B cell (primary cell): Measurements from ENCODE around the gene MAN2B1. TPM values are rescaled to one million over a fixed set of nuclear protein-coding genes. Genes with fewer than 3 reads are reported as not detected.

ENCODE experiments used
- ATAC-seq: fragments of 200-7000 bp; cut with Tn5 transposase; one replicate; pipeline ENCODE4 v1.10.0; 2021; ENCODE audit warnings: low read depth, mild to moderate bottlenecking, moderate number of reproducible peaks, moderate library complexity
- CTCF ChIA-PET: fragments of 350-600 bp; sonication (Branson Sonifier 250); formaldehyde crosslinking; loops from one replicate; lab custom pipeline; 2021; ENCODE audit warnings: antibody characterized with exemption, inconsistent platforms; lab: Charles Lee
- POLR2A ChIA-PET: fragments of 350-600 bp; sonication (Branson Sonifier 250); formaldehyde crosslinking; loops from one replicate; lab custom pipeline; 2021; ENCODE audit warnings: antibody characterized with exemption; lab: Charles Lee
- DNase-seq: peaks from one replicate; pipeline ENCODE4 v3.0.0; 2013
- H2AFZ ChIP-seq: 2 replicates; pipeline ENCODE4 v1.6.1; 2012; ENCODE audit warnings: mild to moderate bottlenecking, low read depth, low read length; ENCODE audit not compliant: insufficient read depth, poor library complexity, severe bottlenecking
- H3K27ac ChIP-seq, 2 donors: 1 replicate in 1 of 2; 2 replicates in 1 of 2; pipeline ENCODE4 v1.5.1; 2012 to 2013; ENCODE audit warnings: low read length in 2 of 2, mild to moderate bottlenecking in 2 of 2, moderate library complexity in 1 of 2
- H3K27me3 ChIP-seq, 4 experiments: fragments of 200-600 bp in 1 of 4; sonication (generic) in 1 of 4; replicated peaks in 1 of 4; 1 replicate in 2 of 4; 2 replicates in 2 of 4; pipeline versions ENCODE4 v1.6.1 to v1.7.0; 2013 to 2016; ENCODE audit warnings: low read length in 3 of 4, mild to moderate bottlenecking in 2 of 4, mixed read lengths in 1 of 4, moderate library complexity in 1 of 4; ENCODE audit not compliant: insufficient read depth in 4 of 4, control insufficient read depth in 3 of 4; ENCODE audit errors: control extremely low read depth in 1 of 4
- H3K36me3 ChIP-seq, 2 experiments: replicated peaks in 1 of 2; 1 replicate in 1 of 2; 2 replicates in 1 of 2; pipeline versions ENCODE4 v1.6.1 to v1.7.1; 2013; ENCODE audit warnings: low read length in 1 of 2; ENCODE audit not compliant: insufficient read depth in 2 of 2, control insufficient read depth in 1 of 2; ENCODE audit errors: control extremely low read depth in 1 of 2, extremely low read depth in 1 of 2
- H3K4me1 ChIP-seq, 2 donors: fragments of 200-600 bp in 1 of 2; sonication (generic) in 1 of 2; 1 replicate in 1 of 2; 2 replicates in 1 of 2; pipeline versions ENCODE4 v1.5.1 to v1.6.1; 2013 to 2017; ENCODE audit warnings: low read length in 2 of 2; ENCODE audit not compliant: control insufficient read depth in 2 of 2, insufficient read depth in 2 of 2
- H3K4me2 ChIP-seq: replicated peaks from 2 replicates; pipeline ENCODE3; 2012; ENCODE audit warnings: mild to moderate bottlenecking, low read depth, low read length; ENCODE audit not compliant: poor library complexity, severe bottlenecking
- H3K4me3 ChIP-seq, 5 experiments: fragments of 200-600 bp in 1 of 5; sonication (generic) in 1 of 5; 1 replicate in 3 of 5; 2 replicates in 2 of 5; pipeline versions ENCODE4 v1.5.1 to v1.7.0; 2011 to 2016; ENCODE audit warnings: low read length in 4 of 5, mild to moderate bottlenecking in 4 of 5, low read depth in 2 of 5, control low read depth in 1 of 5, moderate library complexity in 1 of 5; ENCODE audit not compliant: insufficient read depth in 1 of 5; ENCODE audit errors: control extremely low read depth in 1 of 5, extremely low read depth in 1 of 5
- H3K79me2 ChIP-seq: fragments of 200-600 bp; sonication (generic); one replicate; pipeline ENCODE4 v1.6.0; 2016; ENCODE audit warnings: low read length; ENCODE audit not compliant: control insufficient read depth, insufficient read depth
- H3K9ac ChIP-seq: fragments of 200-600 bp; sonication (generic); 2 replicates; pipeline ENCODE4 v1.6.1; 2017; ENCODE audit warnings: mild to moderate bottlenecking, low read length, moderate library complexity
- H3K9me3 ChIP-seq, 3 donors: one replicate each; pipeline versions ENCODE4 v1.6.1 to v1.7.1; 2013; ENCODE audit warnings: low read length in 2 of 3; ENCODE audit not compliant: control insufficient read depth in 2 of 3, insufficient read depth in 1 of 3; ENCODE audit errors: control extremely low read depth in 1 of 3
- H4K20me1 ChIP-seq: 2 replicates; pipeline ENCODE4 v1.6.0; 2012; ENCODE audit warnings: mild to moderate bottlenecking, low read length; ENCODE audit not compliant: insufficient read depth, control insufficient read depth, poor library complexity, severe bottlenecking
- H3K27ac Mint-ChIP-seq: one replicate; pipeline ENCODE4 v1.8.0; 2021; ENCODE audit warnings: mixed read lengths
- H3K27me3 Mint-ChIP-seq: one replicate; pipeline ENCODE4 v1.8.0; 2021; ENCODE audit warnings: mixed read lengths
- H3K4me1 Mint-ChIP-seq: one replicate; pipeline ENCODE4 v1.8.0; 2021; ENCODE audit warnings: mixed read lengths
- H3K4me3 Mint-ChIP-seq: one replicate; pipeline ENCODE4 v1.8.0; 2021; ENCODE audit warnings: mixed read lengths
- H3K9me3 Mint-ChIP-seq: one replicate; pipeline ENCODE4 v1.8.0; 2022; ENCODE audit warnings: mixed read lengths; ENCODE audit not compliant: insufficient read depth
- EZH2 ChIP-seq: IDR thresholded peaks from 2 replicates; pipeline ENCODE4 v1.6.1; 2012; ENCODE audit warnings: borderline replicate concordance, low read depth, mild to moderate bottlenecking, moderate library complexity, low read length; ENCODE audit not compliant: insufficient read depth, poor library complexity, severe bottlenecking
- WGBS: methylation state at CpG from one replicate; pipeline ENCODE4 v1.1.5; 2013; ENCODE audit warnings: missing lambda C conversion rate; ENCODE audit not compliant: insufficient coverage; 5-methylcytosine and 5-hydroxymethylcytosine counted together
- intact Hi-C: fragments of 100-400 bp; cut with micrococcal nuclease; formaldehyde crosslinking; loops from one replicate; pipeline ENCODE4 v1.10.0; 2022
- polyA minus RNA-seq: library from RNA; depleted of rRNA, polyadenylated mRNA; stranded (reverse); fragments of >200 nt; gene quantifications from 2 replicates; pipeline ENCODE4 v1.2.3, GENCODE V29; 2012
- polyA plus RNA-seq: library from polyadenylated mRNA; depleted of rRNA; stranded (reverse); fragments of >200 nt; gene quantifications from 2 replicates; pipeline ENCODE4 v1.2.3, GENCODE V29; 2012
- total RNA-seq, 2 donors: library from RNA; stranded (reverse); fragments of 120-200 nt in 1 of 2; gene quantifications; 1 replicate in 1 of 2; 2 replicates in 1 of 2; pipeline versions ENCODE4 v1.2.3 to v1.2.4, GENCODE V29; 2013 to 2022
- TF ChIP-seq, protein P1 (sequence below): fragments of 200-600 bp; IDR thresholded peaks from one replicate; pipeline ENCODE4 v1.8.0; 2022; ENCODE audit warnings: antibody characterized with exemption, mild to moderate bottlenecking

MAN2B1 gene
- total RNA-seq (252 and 256 TPM in 2 replicates), polyA plus RNA-seq (183 and 188 TPM in 2 replicates), polyA minus RNA-seq (206 and 218 TPM in 2 replicates)
- total RNA-seq (2013) = 68.0 TPM

DNA sequence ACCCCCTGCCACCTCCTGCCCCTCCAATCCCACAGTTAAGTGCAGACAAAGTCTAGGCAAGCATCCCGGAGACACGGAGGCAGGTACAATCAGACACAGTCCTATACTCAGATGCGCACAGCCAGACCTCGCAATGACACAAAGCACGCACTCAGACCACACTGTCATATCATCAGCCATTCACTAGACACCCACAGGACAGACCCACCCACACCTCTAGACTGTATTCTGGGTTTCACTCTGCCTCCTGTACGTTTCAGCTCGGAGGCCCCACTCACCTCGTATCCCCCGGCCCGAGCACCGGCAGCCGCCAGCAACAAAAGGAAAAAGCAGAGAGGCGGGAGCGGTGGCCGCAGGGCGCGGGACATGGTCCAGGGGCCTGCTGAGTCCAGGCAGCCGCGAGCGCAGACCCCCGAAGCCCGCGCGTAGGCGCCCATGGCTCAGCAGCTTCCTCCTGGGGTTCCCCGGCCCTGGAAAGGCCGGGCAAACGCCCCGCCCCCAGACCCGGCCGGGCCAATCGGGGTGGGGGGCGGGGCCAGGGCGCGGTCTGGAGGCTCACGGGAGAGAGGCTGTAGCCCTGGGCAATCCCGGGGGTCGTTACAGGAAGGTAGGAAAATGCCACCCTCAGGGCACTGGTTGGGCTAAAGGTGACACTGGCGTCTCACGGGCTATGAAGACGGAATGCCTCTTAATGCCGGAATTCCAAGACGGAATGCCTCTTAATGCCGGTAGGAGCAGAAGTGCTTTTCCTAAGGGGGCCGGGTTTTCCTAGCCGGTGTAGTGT is at the start of gene MAN2B1, which contains the start of gene WDR83:
MAN2B1 (minus strand) TSS at position 478 of the 784 bp plus-strand sequence; CDS start at position 437, 41 bp downstream.
WDR83 (plus strand) TSS at position 543 of the 784 bp plus-strand sequence. CDS start 2,984 bp downstream, outside the sequence.
- TF ChIP-seq, protein P1, sequence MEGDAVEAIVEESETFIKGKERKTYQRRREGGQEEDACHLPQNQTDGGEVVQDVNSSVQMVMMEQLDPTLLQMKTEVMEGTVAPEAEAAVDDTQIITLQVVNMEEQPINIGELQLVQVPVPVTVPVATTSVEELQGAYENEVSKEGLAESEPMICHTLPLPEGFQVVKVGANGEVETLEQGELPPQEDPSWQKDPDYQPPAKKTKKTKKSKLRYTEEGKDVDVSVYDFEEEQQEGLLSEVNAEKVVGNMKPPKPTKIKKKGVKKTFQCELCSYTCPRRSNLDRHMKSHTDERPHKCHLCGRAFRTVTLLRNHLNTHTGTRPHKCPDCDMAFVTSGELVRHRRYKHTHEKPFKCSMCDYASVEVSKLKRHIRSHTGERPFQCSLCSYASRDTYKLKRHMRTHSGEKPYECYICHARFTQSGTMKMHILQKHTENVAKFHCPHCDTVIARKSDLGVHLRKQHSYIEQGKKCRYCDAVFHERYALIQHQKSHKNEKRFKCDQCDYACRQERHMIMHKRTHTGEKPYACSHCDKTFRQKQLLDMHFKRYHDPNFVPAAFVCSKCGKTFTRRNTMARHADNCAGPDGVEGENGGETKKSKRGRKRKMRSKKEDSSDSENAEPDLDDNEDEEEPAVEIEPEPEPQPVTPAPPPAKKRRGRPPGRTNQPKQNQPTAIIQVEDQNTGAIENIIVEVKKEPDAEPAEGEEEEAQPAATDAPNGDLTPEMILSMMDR = no peak
- TF ChIP-seq EZH2 = no peak
- H3K4me1 ChIP-seq = peaks cover 37 to 60% of the 10 kb centered on the region in 2 donors
- peaks cover 0 to 38% of the 10 kb centered on the region in 2 experiments for H3K36me3 ChIP-seq
- Mint-ChIP-seq H3K27me3 (no peaks in the 10 kb centered on the region), H3K27ac (peak within 1 kb of the TSS; percentile 97), H3K9me3 (no peaks in the 10 kb centered on the region), H3K4me1 (peaks cover 67% of the 10 kb centered on the region), H3K4me3 (peak within 1 kb of the TSS; percentile 98)
- peak within 1 kb of the TSS; percentile 88 for H3K4me2 ChIP-seq
- ATAC-seq (peak; percentile 71), DNase-seq (peak; percentile 91)
- peak within 1 kb of the TSS; percentile 79 for H2AFZ ChIP-seq
- no peaks in the 10 kb centered on the region for H3K9me3 ChIP-seq
- intact Hi-C loops = loop anchor here (5.0 kb wide), 2 partner anchors 56 to 224 kb away; partner anchors contain the start of genes TNPO2 and ZNF443
- peak within 1 kb of the TSS; percentile 97 for H3K9ac ChIP-seq
- H3K27me3 ChIP-seq = no peaks in the 10 kb centered on the region
- WGBS = 1% methylated on average over 42 of the region's 46 CpGs
- H4K20me1 ChIP-seq = peaks cover 29% of the 10 kb centered on the region
- H3K27ac ChIP-seq = peak within 1 kb of the TSS; percentile 95 to 99
- ChIA-PET POLR2A (interaction anchor here (0.6 to 3.7 kb wide), 12 partner anchors 13 to 427 kb away, joined by 3 to 16 read pairs (median 4); partner anchors contain the start of genes DHPS, FBXW9, ZNF490 and ZNF791), CTCF (interaction anchor here (0.8 to 3.2 kb wide), 7 partner anchors 10 to 183 kb away, joined by 3 to 14 read pairs (median 5); no protein-coding TSS in a partner anchor)
- H3K4me3 ChIP-seq = peak within 1 kb of the TSS; percentile 84 to 99 (median 94)
- H3K79me2 ChIP-seq = peaks cover 85% of the 10 kb centered on the region
